ENCODE data around the gene CFAP68. TPM values are rescaled to one million over a fixed set of nuclear protein-coding genes. Genes with fewer than 3 reads are reported as not detected.

The CFAP68 gene
- total and polyA plus RNA-seq, 7 donors: 4.4 to 17.7 (median 7.6) TPM

GRCh38 chr11:111922803-111923202, 43.5 kb downstream of the CFAP68 start:
- Histone ChIP-seq H3K36me3 (ENCODE audit: insufficient read depth in 1 of 2, low read depth in 1 of 2) (no peaks in the 10 kb centered on the region), H3K4me1 (peaks cover 75% of the 10 kb centered on the region), H3K9me3 (no peaks in the 10 kb centered on the region), H3K4me3 (peak overlapping the region; percentile 52), H3K27ac (peak overlapping the region; percentile 91), H3K27me3 (ENCODE audit: insufficient read depth in 3 of 3, low read length in 2 of 3) (no peaks in the 10 kb centered on the region)
- DNase-seq (no peak), ATAC-seq (peak in 3 of 4 donors; percentile 26 to 48 (median 36))
- intact Hi-C loops (cut with DNase I): no loop called here
- WGBS, 3 donors: 2 to 8% (median 8%) methylated on average over 2 of the region's 2 CpGs
- TF ChIP-seq, protein P1, sequence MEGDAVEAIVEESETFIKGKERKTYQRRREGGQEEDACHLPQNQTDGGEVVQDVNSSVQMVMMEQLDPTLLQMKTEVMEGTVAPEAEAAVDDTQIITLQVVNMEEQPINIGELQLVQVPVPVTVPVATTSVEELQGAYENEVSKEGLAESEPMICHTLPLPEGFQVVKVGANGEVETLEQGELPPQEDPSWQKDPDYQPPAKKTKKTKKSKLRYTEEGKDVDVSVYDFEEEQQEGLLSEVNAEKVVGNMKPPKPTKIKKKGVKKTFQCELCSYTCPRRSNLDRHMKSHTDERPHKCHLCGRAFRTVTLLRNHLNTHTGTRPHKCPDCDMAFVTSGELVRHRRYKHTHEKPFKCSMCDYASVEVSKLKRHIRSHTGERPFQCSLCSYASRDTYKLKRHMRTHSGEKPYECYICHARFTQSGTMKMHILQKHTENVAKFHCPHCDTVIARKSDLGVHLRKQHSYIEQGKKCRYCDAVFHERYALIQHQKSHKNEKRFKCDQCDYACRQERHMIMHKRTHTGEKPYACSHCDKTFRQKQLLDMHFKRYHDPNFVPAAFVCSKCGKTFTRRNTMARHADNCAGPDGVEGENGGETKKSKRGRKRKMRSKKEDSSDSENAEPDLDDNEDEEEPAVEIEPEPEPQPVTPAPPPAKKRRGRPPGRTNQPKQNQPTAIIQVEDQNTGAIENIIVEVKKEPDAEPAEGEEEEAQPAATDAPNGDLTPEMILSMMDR (IDR thresholded peaks at IDR 0.05): no peak

- H3K4me1 ChIP-seq: peaks cover 69% of the 10 kb centered on the region
- H3K9me3 ChIP-seq: no peaks in the 10 kb centered on the region
- peak in 2 of 4 donors; percentile 9 to 29 for ATAC-seq
- TF ChIP-seq, protein P1 (IDR thresholded peaks at IDR 0.05): no peak
- H3K27ac ChIP-seq: peak overlapping the region; percentile 91
- intact Hi-C loops (cut with DNase I): no loop called here
- peak overlapping the region; percentile 52 for H3K4me3 ChIP-seq
- 7 to 15% (median 8%) methylated on average over 5 of the region's 5 CpGs for WGBS, 3 donors
- no peak for DNase-seq
- no peaks in the 10 kb centered on the region for H3K27me3 ChIP-seq (ENCODE audit: insufficient read depth in 3 of 3, low read length in 2 of 3)
- no peaks in the 10 kb centered on the region for H3K36me3 ChIP-seq (ENCODE audit: insufficient read depth in 1 of 2, low read depth in 1 of 2)
Measured at GRCh38 chr11:111923351-111923788, 44.0 kb downstream of the CFAP68 start.

- peak overlapping the region; percentile 63 for H3K4me3 ChIP-seq
- H3K27me3 ChIP-seq (ENCODE audit: insufficient read depth in 3 of 3, low read length in 2 of 3): no peaks in the 10 kb centered on the region
- intact Hi-C loops (cut with DNase I): no loop called here
- ATAC-seq (no peak), DNase-seq (no peak)
- H3K9me3 ChIP-seq: no peaks in the 10 kb centered on the region
- H3K4me1 ChIP-seq: peaks cover 66% of the 10 kb centered on the region
- no peaks in the 10 kb centered on the region for H3K36me3 ChIP-seq (ENCODE audit: insufficient read depth in 1 of 2, low read depth in 1 of 2)
- TF ChIP-seq, protein P1 (IDR thresholded peaks at IDR 0.05): no peak
- peak overlapping the region; percentile 91 for H3K27ac ChIP-seq
Measured at GRCh38 chr11:111923951-111924350, 44.6 kb downstream of the CFAP68 start.

DNA sequence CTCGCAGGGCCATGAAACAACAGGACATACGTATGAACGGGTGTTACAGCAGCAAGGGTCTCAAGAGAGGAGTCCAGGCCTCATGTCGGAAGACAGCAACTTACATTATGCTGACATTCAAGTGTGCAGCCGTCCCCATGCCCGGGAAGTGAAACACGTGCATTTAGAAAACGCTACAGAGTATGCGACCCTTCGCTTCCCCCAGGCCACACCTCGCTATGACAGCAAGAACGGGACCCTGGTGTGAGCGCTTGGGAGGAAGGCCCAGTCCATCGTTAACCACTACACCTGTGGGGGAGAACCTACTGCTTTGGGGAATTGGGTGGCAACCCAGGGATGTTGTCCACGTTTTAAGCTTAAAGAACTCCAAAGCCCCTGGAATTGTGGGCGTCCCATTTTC, 46.6 kb downstream of the CFAP68 start:
- H3K36me3 ChIP-seq (ENCODE audit: insufficient read depth in 1 of 2, low read depth in 1 of 2): no peaks in the 10 kb centered on the region
- H3K4me1 ChIP-seq: peaks cover 49% of the 10 kb centered on the region
- no peaks in the 10 kb centered on the region for H3K27me3 ChIP-seq (ENCODE audit: insufficient read depth in 3 of 3, low read length in 2 of 3)
- peak overlapping the region; percentile 63 for H3K4me3 ChIP-seq
- intact Hi-C loops (cut with DNase I): loop anchor here in 1 of 2 donors (5.0 kb wide), 2 partner anchors 49 to 161 kb away; partner anchors contain the start of genes CFAP68, FDXACB1, SDHD and TIMM8B
- DNase-seq (peak in 1 of 2 donors; percentile 55), ATAC-seq (no peak)
- TF ChIP-seq, protein P1 (IDR thresholded peaks at IDR 0.05): no peak
- peak overlapping the region; percentile 91 for H3K27ac ChIP-seq
- WGBS, 3 donors: 77 to 86% (median 81%) methylated on average over 16 of the region's 16 CpGs
- H3K9me3 ChIP-seq: no peaks in the 10 kb centered on the region

All from psoas muscle (tissue), 8 donors.